GM21390 (cell line): Measurements from ENCODE around the gene CAPS2.
"Not testable (repeated sequence)": the region's sequence is repeated elsewhere in the genome, so short reads cannot be mapped to it uniquely, and the experiment has no call there.

Source experiments
- ATAC-seq: cut with Tn5 transposase; IDR thresholded peaks from one replicate; pipeline ENCODE4 v1.9.1; 2021; ENCODE audit not compliant: unreplicated experiment

CAPS2 gene

GRCh38 chr12:75329918-75330826 lies at the start of gene CAPS2:
CAPS2 (minus strand) TSS chr12:75330324; CDS start chr12:75326498, 3,826 bp downstream.
- ATAC-seq = peak; percentile 87

GRCh38 chr12:75378354-75378753 lies 48.2 kb upstream of the CAPS2 start:
- no peak for ATAC-seq

- no peak for ATAC-seq
Observed at GRCh38 chr12:75374971-75375370, 44.8 kb upstream of the CAPS2 start.

GRCh38 chr12:75366629-75367028 lies 36.5 kb upstream of the CAPS2 start:
- ATAC-seq = peak; percentile 87

- ATAC-seq = no peak
Observed at GRCh38 chr12:75364919-75365318, 34.8 kb upstream of the CAPS2 start.

GRCh38 chr12:75361408-75361807 lies 31.3 kb upstream of the CAPS2 start:
- ATAC-seq = no peak

GRCh38 chr12:75360920-75361319 lies 30.8 kb upstream of the CAPS2 start:
- no peak for ATAC-seq

- ATAC-seq = no peak
Observed at GRCh38 chr12:75354011-75354410, 23.9 kb upstream of the CAPS2 start.

GRCh38 chr12:75350413-75350812 lies 20.3 kb upstream of the CAPS2 start:
- no peak for ATAC-seq

GRCh38 chr12:75349946-75350345 lies 19.8 kb upstream of the CAPS2 start:
- ATAC-seq = no peak

GRCh38 chr12:75346215-75346614 lies 16.1 kb upstream of the CAPS2 start:
- not testable (repeated sequence) for ATAC-seq

GRCh38 chr12:75345531-75345930 lies 15.4 kb upstream of the CAPS2 start:
- no peak for ATAC-seq

- ATAC-seq = no peak
Observed at GRCh38 chr12:75341873-75342272, 11.7 kb upstream of the CAPS2 start.

- peak; percentile 55 for ATAC-seq
Observed at GRCh38 chr12:75337905-75338304, 7.8 kb upstream of the CAPS2 start.

- ATAC-seq = peak; percentile 60
Observed at GRCh38 chr12:75334384-75335030, 4.4 kb upstream of the CAPS2 start, which contains the start of gene GLIPR1L1. GLIPR1L1 (plus strand) TSS chr12:75334670; CDS start chr12:75334729, 59 bp downstream.

- ATAC-seq = no peak
Observed at GRCh38 chr12:75327642-75328041, 2.5 kb downstream of the CAPS2 start.

- ATAC-seq = no peak
Observed at GRCh38 chr12:75323663-75324062, 6.5 kb downstream of the CAPS2 start.

GRCh38 chr12:75322464-75322863 lies 7.7 kb downstream of the CAPS2 start:
- ATAC-seq = no peak

- no peak for ATAC-seq
Observed at GRCh38 chr12:75317784-75318183, 12.3 kb downstream of the CAPS2 start.

GRCh38 chr12:75315518-75315917 lies 14.6 kb downstream of the CAPS2 start:
- no peak for ATAC-seq

GRCh38 chr12:75311369-75311768 lies 18.8 kb downstream of the CAPS2 start:
- no peak for ATAC-seq

- no peak for ATAC-seq
Observed at GRCh38 chr12:75308279-75308678, 21.8 kb downstream of the CAPS2 start.
